HepG2 (cell line): ENCODE data around the gene FAM131C. TPM values are rescaled to one million over a fixed set of nuclear protein-coding genes. Genes with fewer than 3 reads are reported as not detected.

Experiments used
- ATAC-seq: fragments of 200-7000 bp; cut with Tn5 transposase; 3 replicates; pipeline ENCODE4 v1.9.1; 2020; ENCODE audit warnings: mild to moderate bottlenecking, moderate library complexity
- BruUV-seq: library from RNA; stranded (reverse); fragments of 400-500 nt; replicated peaks from 2 replicates; lab custom pipeline; 2021; lab: Mats Ljungman, UMichigan
- CTCF ChIA-PET: fragments of 300-600 bp; formaldehyde crosslinking; extraction: SDS; loops from one replicate; lab custom pipeline; 2021; ENCODE audit warnings: low total read pairs, inconsistent platforms, low intra/inter-chr PET ratio; lab: Yijun Ruan, JAX
- POLR2A ChIA-PET: fragments of 350-600 bp; sonication (Branson Sonifier 250); formaldehyde crosslinking; loops from one replicate; lab custom pipeline; 2020; ENCODE audit warnings: antibody characterized with exemption, inconsistent platforms; lab: Yijun Ruan, JAX
- DNase-seq: peaks from one replicate; pipeline ENCODE4 v3.0.0-alpha.2; 2015; ENCODE audit warnings: low spot score
- FAIRE-seq: peaks from 3 replicates; lab custom pipeline; 2011; peaks lifted over from hg19 to GRCh38; lab: Jason Lieb, UNC
- H2AFZ ChIP-seq: one replicate; pipeline ENCODE4 v1.6.1; 2011; ENCODE audit warnings: low read length, inconsistent platforms
- H3K27ac ChIP-seq: fragments of 300-600 bp; 3 replicates; pipeline ENCODE4 v1.8.0; 2011; ENCODE audit warnings: mixed run types, mild to moderate bottlenecking, mixed read lengths, low read length, inconsistent platforms; ENCODE audit not compliant: insufficient read depth; ENCODE audit errors: extremely low read length
- H3K27me3 ChIP-seq, 2 experiments: fragments of 200-600 bp in 1 of 2; 2 replicates in 1 of 2; 3 replicates in 1 of 2; pipeline versions ENCODE4 v1.6.0 to v1.8.0; 2011; ENCODE audit warnings: low read length in 2 of 2, mild to moderate bottlenecking in 2 of 2, moderate library complexity in 2 of 2, inconsistent platforms in 1 of 2; ENCODE audit not compliant: insufficient read depth in 2 of 2, control insufficient read depth in 1 of 2
- H3K36me3 ChIP-seq, 2 experiments: fragments of 200-600 bp in 1 of 2; replicated peaks in 1 of 2; 2 replicates in 1 of 2; 3 replicates in 1 of 2; pipeline versions ENCODE4 v1.5.1 to v1.8.0; 2011; ENCODE audit warnings: low read length in 2 of 2, inconsistent platforms in 1 of 2; ENCODE audit not compliant: insufficient read depth in 2 of 2, control insufficient read depth in 1 of 2
- H3K4me1 ChIP-seq: 2 replicates; pipeline ENCODE4 v1.5.1; 2012; ENCODE audit warnings: low read length, inconsistent platforms; ENCODE audit not compliant: insufficient read depth
- H3K4me2 ChIP-seq: 2 replicates; pipeline ENCODE4 v1.6.0; 2011; ENCODE audit warnings: low read depth, low read length, inconsistent platforms
- H3K4me3 ChIP-seq, 3 experiments: fragments of 200-600 bp in 1 of 3; sonication (generic), shearing (Covaris generic) in 1 of 3; replicated peaks in 1 of 3; 2 replicates each; pipeline ENCODE4 v1.5.1; 2011 to 2016; ENCODE audit warnings: low read length in 3 of 3, inconsistent platforms in 2 of 3, low read depth in 2 of 3, mild to moderate bottlenecking in 2 of 3, control low read depth in 1 of 3, mixed read lengths in 1 of 3; ENCODE audit not compliant: insufficient read depth in 1 of 3
- H3K79me2 ChIP-seq: one replicate; pipeline ENCODE4 v1.6.1; 2011; ENCODE audit warnings: low read length, inconsistent platforms; ENCODE audit not compliant: insufficient read depth
- H3K9ac ChIP-seq: 2 replicates; pipeline ENCODE4 v1.6.0; 2011; ENCODE audit warnings: mild to moderate bottlenecking, low read depth, low read length, inconsistent platforms; ENCODE audit not compliant: insufficient read depth
- H3K9me3 ChIP-seq: 2 replicates; pipeline ENCODE4 v1.5.1; 2012; ENCODE audit warnings: mild to moderate bottlenecking, low read length
- H4K20me1 ChIP-seq: 2 replicates; pipeline ENCODE4 v1.6.0; 2011; ENCODE audit warnings: inconsistent platforms, mild to moderate bottlenecking, low read length, moderate library complexity; ENCODE audit not compliant: insufficient read depth
- FOXA3 ChIP-seq: IDR thresholded peaks from 2 replicates; pipeline ENCODE4 v1.6.1; 2016; ENCODE audit warnings: missing genetic modification reagents, missing compliant biosample characterization
- HOXA5 ChIP-seq: sonication (generic); formaldehyde crosslinking; IDR thresholded peaks from 2 replicates; pipeline ENCODE4 v1.4.0; 2020; ENCODE audit warnings: missing genetic modification reagents
- IKZF4 ChIP-seq: sonication (generic); formaldehyde crosslinking; IDR thresholded peaks from 2 replicates; pipeline ENCODE4 v1.5.1; 2020; ENCODE audit warnings: borderline replicate concordance, mild to moderate bottlenecking, low read depth, missing genetic modification reagents; ENCODE audit errors: not compliant biosample characterization
- MTA3 ChIP-seq: sonication (generic); formaldehyde crosslinking; IDR thresholded peaks from 2 replicates; pipeline ENCODE4 v1.4.0; 2020; ENCODE audit warnings: missing genetic modification reagents
- NFKBIZ ChIP-seq: IDR thresholded peaks from 2 replicates; pipeline ENCODE4 v1.6.1; 2018; ENCODE audit warnings: missing genetic modification reagents, missing compliant biosample characterization
- PCBP2 ChIP-seq: fragments of 200-400 bp; formaldehyde crosslinking; optimal IDR thresholded peaks from 2 replicates; pipeline ENCODE3; 2018; ENCODE audit warnings: low read length, low read depth; ENCODE audit not compliant: poor library complexity, severe bottlenecking
- REL ChIP-seq: sonication (generic); formaldehyde crosslinking; conservative IDR thresholded peaks from 2 replicates; pipeline ENCODE4 v1.8.0; 2022; ENCODE audit warnings: mild to moderate bottlenecking, missing genetic modification reagents, moderate library complexity
- TEAD2 ChIP-seq: sonication (generic); formaldehyde crosslinking; IDR thresholded peaks from 2 replicates; pipeline ENCODE4 v1.9.0; 2021; ENCODE audit warnings: missing genetic modification reagents
- ZMYM3 ChIP-seq: sonication (generic); formaldehyde crosslinking; IDR thresholded peaks from 2 replicates; pipeline ENCODE4 v1.5.1; 2020; ENCODE audit warnings: mild to moderate bottlenecking, missing genetic modification reagents
- ZNF629 ChIP-seq: sonication (generic); formaldehyde crosslinking; conservative IDR thresholded peaks from 2 replicates; pipeline ENCODE4 v1.5.0; 2020; ENCODE audit warnings: missing genetic modification reagents
- WGBS: methylation state at CpG from one replicate; pipeline ENCODE4 v1.1.6; 2017; ENCODE audit warnings: low lambda C conversion rate; 5-methylcytosine and 5-hydroxymethylcytosine counted together
- in situ Hi-C: cut with HindIII; loops from 2 replicates; pipeline ENCODE4 v1.10.0; 2017; ENCODE audit warnings: low pct_unique_long_range_greater_than_20kb; ENCODE audit not compliant: extremely low pct_ligation_motif_present
- intact Hi-C: fragments of 100-400 bp; cut with micrococcal nuclease; formaldehyde crosslinking; loops from one replicate; pipeline ENCODE4 v1.10.0; 2022; ENCODE audit not compliant: unreplicated experiment
- polyA plus RNA-seq, 8 experiments: library from polyadenylated mRNA; depleted of rRNA in 3 of 8; stranded (reverse) in 7 of 8; unstranded in 1 of 8; fragments of >200 nt; fragmentation: Illumina TruSeq in 4 of 8; extraction: Trizol in 4 of 8; gene quantifications; 2 replicates each; pipeline versions ENCODE4 v1.2.1 to v1.2.3, GENCODE V29; 2011 to 2016; ENCODE audit warnings: low read depth in 4 of 8, missing spikeins in 1 of 8, mixed read lengths in 1 of 8; ENCODE audit not compliant: insufficient read depth in 1 of 8
- total RNA-seq, 5 experiments: library from RNA; depleted of rRNA; stranded (reverse); fragments of >200 nt; fragmentation: Illumina TruSeq; extraction: Trizol; gene quantifications; 2 replicates each; pipeline ENCODE4 v1.2.3, GENCODE V29; 2016; ENCODE audit warnings: low read depth in 1 of 5
- TF ChIP-seq, protein P1 (sequence below): sonication (generic); formaldehyde crosslinking; IDR thresholded peaks from 2 replicates; pipeline ENCODE4 v1.9.0; 2022; ENCODE audit warnings: missing genetic modification reagents, mild to moderate bottlenecking, borderline replicate concordance
- TF ChIP-seq, protein P2 (sequence below): sonication (generic); formaldehyde crosslinking; IDR thresholded peaks from 2 replicates; pipeline ENCODE4 v1.8.1; 2023; ENCODE audit warnings: mild to moderate bottlenecking, inconsistent platforms, moderate library complexity, missing genetic modification reagents, borderline replicate concordance
- TF ChIP-seq, protein P3 (sequence below): sonication (generic); formaldehyde crosslinking; IDR thresholded peaks from 2 replicates; pipeline ENCODE4 v1.9.0; 2021; ENCODE audit warnings: missing genetic modification reagents, mild to moderate bottlenecking, borderline replicate concordance
- TF ChIP-seq, protein P4 (sequence below): IDR thresholded peaks from 2 replicates; pipeline ENCODE4 v1.6.1; 2016; ENCODE audit warnings: missing biosample characterization, missing genetic modification reagents, low read depth
- TF ChIP-seq, protein P5 (sequence below): sonication (generic); formaldehyde crosslinking; IDR thresholded peaks from 2 replicates; pipeline ENCODE4 v1.4.0; 2020; ENCODE audit warnings: mild to moderate bottlenecking, missing genetic modification reagents

Gene FAM131C
- total and polyA plus RNA-seq, 2 of the 13 experiments (the other 11 are each of a cell fraction or from before 2014, with no cell fraction given): 0.07 TPM; not detected in 1

DNA sequence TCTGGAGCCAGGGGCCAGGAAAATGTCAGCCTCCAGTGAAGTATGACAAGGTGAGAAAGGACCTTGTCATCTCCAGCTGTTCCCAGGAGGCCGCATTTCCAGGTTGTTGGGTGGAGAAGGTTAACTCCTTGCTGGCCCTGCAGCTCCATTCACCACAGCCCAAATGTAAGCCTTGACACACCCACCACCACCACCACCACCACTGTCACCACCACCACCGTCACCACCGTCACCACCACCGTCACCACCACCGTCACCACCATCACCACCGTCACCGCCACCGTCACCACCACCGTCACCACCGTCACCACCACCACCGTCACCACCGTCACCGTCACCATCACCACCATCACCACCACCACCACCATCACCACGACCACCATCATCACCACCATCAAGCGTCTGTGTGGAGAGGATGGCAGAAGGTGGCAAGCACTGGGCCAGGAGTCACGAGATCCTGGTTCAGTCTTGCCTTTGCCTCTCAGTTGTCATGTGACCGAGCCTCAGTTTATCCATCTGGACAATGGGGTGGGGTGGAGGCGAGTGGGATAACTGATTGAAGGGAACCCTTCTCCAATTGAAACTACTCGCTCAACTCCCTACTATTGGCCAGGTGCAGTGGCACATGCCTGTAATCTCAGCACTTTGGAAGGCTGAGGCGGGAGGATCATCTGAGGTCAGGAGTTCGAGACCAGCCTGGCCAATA, 21.2 kb upstream of the FAM131C start:
- no peak for FAIRE-seq
- no peaks in the 10 kb centered on the region for H3K9me3 ChIP-seq
- H3K36me3 ChIP-seq: no peaks in the 10 kb centered on the region
- H3K79me2 ChIP-seq: no peaks in the 10 kb centered on the region
- intact Hi-C loops: no loop called here
- 73% methylated on average over 21 of the region's 21 CpGs for WGBS
- ChIA-PET CTCF (no interaction called here), POLR2A (no interaction called here)
- BruUV-seq: no TSS peak
- H4K20me1 ChIP-seq: no peaks in the 10 kb centered on the region
- H3K27me3 ChIP-seq: peaks cover 2 to 61% of the 10 kb centered on the region in 2 experiments; a peak in 4 of 5 replicates
- in situ Hi-C loops: no loop called here
- no peak for ATAC-seq
- DNase-seq: no peak
- H3K4me1 ChIP-seq: peaks cover 50% of the 10 kb centered on the region
- no peak overlapping the region for H3K27ac ChIP-seq
- H3K4me2 ChIP-seq: no peak overlapping the region
- H3K4me3 ChIP-seq: no peak overlapping the region
- H2AFZ ChIP-seq: no peak overlapping the region
- no peak overlapping the region for H3K9ac ChIP-seq
- TF ChIP-seq FOXA3: no peak
- no peak for TF ChIP-seq IKZF4 (CRISPR knock-in tag)
- TF ChIP-seq, protein P1, sequence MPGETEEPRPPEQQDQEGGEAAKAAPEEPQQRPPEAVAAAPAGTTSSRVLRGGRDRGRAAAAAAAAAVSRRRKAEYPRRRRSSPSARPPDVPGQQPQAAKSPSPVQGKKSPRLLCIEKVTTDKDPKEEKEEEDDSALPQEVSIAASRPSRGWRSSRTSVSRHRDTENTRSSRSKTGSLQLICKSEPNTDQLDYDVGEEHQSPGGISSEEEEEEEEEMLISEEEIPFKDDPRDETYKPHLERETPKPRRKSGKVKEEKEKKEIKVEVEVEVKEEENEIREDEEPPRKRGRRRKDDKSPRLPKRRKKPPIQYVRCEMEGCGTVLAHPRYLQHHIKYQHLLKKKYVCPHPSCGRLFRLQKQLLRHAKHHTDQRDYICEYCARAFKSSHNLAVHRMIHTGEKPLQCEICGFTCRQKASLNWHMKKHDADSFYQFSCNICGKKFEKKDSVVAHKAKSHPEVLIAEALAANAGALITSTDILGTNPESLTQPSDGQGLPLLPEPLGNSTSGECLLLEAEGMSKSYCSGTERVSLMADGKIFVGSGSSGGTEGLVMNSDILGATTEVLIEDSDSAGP (CRISPR knock-in tag): no peak
- no peak for TF ChIP-seq TEAD2
- TF ChIP-seq PCBP2: no peak
- TF ChIP-seq ZMYM3: peak; percentile 17; the same call in 1 of the 2 replicates
- TF ChIP-seq MTA3: no peak
- peak; percentile 44; the same call in 1 of the 2 replicates for TF ChIP-seq ZNF629 (CRISPR knock-in tag)
- peak; percentile 59; the same call in 1 of the 2 replicates for TF ChIP-seq REL
- TF ChIP-seq, protein P2, sequence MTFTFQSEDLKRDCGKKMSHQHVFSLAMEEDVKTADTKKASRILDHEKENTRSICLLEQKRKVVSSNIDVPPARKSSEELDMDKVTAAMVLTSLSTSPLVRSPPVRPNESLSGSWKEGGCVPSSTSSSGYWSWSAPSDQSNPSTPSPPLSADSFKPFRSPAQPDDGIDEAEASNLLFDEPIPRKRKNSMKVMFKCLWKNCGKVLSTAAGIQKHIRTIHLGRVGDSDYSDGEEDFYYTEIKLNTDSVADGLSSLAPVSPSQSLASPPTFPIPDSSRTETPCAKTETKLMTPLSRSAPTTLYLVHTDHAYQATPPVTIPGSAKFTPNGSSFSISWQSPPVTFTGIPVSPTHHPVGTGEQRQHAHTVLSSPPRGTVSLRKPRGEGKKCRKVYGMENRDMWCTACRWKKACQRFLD (CRISPR knock-in tag): no peak
- TF ChIP-seq HOXA5: no peak
- TF ChIP-seq, protein P3, sequence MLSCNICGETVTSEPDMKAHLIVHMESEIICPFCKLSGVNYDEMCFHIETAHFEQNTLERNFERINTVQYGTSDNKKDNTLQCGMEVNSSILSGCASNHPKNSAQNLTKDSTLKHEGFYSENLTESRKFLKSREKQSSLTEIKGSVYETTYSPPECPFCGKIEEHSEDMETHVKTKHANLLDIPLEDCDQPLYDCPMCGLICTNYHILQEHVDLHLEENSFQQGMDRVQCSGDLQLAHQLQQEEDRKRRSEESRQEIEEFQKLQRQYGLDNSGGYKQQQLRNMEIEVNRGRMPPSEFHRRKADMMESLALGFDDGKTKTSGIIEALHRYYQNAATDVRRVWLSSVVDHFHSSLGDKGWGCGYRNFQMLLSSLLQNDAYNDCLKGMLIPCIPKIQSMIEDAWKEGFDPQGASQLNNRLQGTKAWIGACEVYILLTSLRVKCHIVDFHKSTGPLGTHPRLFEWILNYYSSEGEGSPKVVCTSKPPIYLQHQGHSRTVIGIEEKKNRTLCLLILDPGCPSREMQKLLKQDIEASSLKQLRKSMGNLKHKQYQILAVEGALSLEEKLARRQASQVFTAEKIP (CRISPR knock-in tag): no peak
- TF ChIP-seq, protein P4, sequence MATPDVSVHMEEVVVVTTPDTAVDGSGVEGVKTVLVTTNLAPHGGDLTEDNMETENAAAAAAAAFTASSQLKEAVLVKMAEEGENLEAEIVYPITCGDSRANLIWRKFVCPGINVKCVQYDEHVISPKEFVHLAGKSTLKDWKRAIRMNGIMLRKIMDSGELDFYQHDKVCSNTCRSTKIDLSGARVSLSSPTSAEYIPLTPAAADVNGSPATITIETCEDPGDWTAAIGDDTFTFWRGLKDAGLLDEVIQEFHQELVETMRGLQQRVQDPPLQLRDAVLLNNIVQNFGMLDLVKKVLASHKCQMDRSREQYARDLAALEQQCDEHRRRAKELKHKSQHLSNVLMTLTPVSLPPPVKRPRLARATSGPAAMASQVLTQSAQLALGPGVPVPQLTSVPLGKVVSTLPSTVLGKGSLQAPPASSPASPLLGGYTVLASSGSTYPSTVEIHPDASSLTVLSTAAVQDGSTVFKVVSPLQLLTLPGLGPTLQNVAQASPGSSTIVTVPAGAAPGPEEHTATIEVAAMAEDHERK: no peak
- TF ChIP-seq, protein P5, sequence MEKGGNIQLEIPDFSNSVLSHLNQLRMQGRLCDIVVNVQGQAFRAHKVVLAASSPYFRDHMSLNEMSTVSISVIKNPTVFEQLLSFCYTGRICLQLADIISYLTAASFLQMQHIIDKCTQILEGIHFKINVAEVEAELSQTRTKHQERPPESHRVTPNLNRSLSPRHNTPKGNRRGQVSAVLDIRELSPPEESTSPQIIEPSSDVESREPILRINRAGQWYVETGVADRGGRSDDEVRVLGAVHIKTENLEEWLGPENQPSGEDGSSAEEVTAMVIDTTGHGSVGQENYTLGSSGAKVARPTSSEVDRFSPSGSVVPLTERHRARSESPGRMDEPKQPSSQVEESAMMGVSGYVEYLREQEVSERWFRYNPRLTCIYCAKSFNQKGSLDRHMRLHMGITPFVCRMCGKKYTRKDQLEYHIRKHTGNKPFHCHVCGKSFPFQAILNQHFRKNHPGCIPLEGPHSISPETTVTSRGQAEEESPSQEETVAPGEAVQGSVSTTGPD (CRISPR knock-in tag): 0 out of 2 replicates have a peak, but pooled peaks have one; percentile 60
- TF ChIP-seq NFKBIZ (CRISPR knock-in tag): no peak
